PC-3 (cell line): ENCODE results near the gene KDM2B. TPM values are rescaled to one million over a fixed set of nuclear protein-coding genes. Genes with fewer than 3 reads are reported as not detected.

Experiments used
- ATAC-seq: fragments of 200-7000 bp; cut with Tn5 transposase; 2 replicates; pipeline ENCODE4 v1.9.1; 2020; ENCODE audit warnings: mild to moderate bottlenecking, moderate library complexity
- BruUV-seq: library from RNA; stranded (reverse); fragments of 400-500 nt; replicated peaks from 2 replicates; lab custom pipeline; 2021; lab: Mats Ljungman, UMichigan
- CTCF ChIA-PET: fragments of 300-600 bp; sonication (Branson Sonifier 250); formaldehyde crosslinking; loops from one replicate; lab custom pipeline; 2022; ENCODE audit warnings: antibody characterized with exemption; lab: Charles Lee
- POLR2A ChIA-PET: fragments of 300-600 bp; sonication (Branson Sonifier 250); formaldehyde crosslinking; loops from one replicate; lab custom pipeline; 2022; ENCODE audit warnings: antibody characterized with exemption; ENCODE audit not compliant: unreplicated experiment; lab: Charles Lee
- DNase-seq: peaks from one replicate; pipeline ENCODE4 v3.0.0-alpha.2; 2015
- H2AFZ ChIP-seq: fragments of 300-600 bp; sonication (generic); 2 replicates; pipeline ENCODE4 v1.6.0; 2016; ENCODE audit warnings: antibody characterized with exemption, low read length
- H3F3A ChIP-seq: fragments of 300-600 bp; sonication (generic); one replicate; pipeline ENCODE4 v1.6.0; 2017; ENCODE audit warnings: antibody characterized with exemption, low read length, control low read depth, mild to moderate bottlenecking; ENCODE audit not compliant: unreplicated experiment
- H3K27ac ChIP-seq: fragments of 300-600 bp; sonication (generic); 2 replicates; pipeline ENCODE4 v1.5.1; 2016; ENCODE audit warnings: mild to moderate bottlenecking, low read length
- H3K27me3 ChIP-seq: fragments of 300-600 bp; sonication (generic); 2 replicates; pipeline ENCODE4 v1.6.1; 2016; ENCODE audit warnings: low read length, mixed read lengths
- H3K36me3 ChIP-seq: fragments of 300-600 bp; sonication (generic); 2 replicates; pipeline ENCODE4 v1.6.1; 2016; ENCODE audit warnings: low read depth, mixed run types, low read length, mixed read lengths
- H3K4me1 ChIP-seq: fragments of 300-600 bp; sonication (generic); 2 replicates; pipeline ENCODE4 v1.5.1; 2016; ENCODE audit warnings: low read length; ENCODE audit not compliant: insufficient read depth
- H3K4me2 ChIP-seq: fragments of 300-600 bp; sonication (generic); 2 replicates; pipeline ENCODE4 v1.6.0; 2016; ENCODE audit warnings: low read length
- H3K4me3 ChIP-seq: fragments of 300-600 bp; sonication (generic); 2 replicates; pipeline ENCODE4 v1.5.1; 2016; ENCODE audit warnings: mild to moderate bottlenecking, low read length, mixed read lengths
- H3K79me2 ChIP-seq: fragments of 300-600 bp; sonication (generic); 2 replicates; pipeline ENCODE4 v1.6.1; 2017; ENCODE audit warnings: low read length, mixed read lengths
- H3K9ac ChIP-seq: fragments of 300-600 bp; sonication (generic); 2 replicates; pipeline ENCODE4 v1.6.0; 2016; ENCODE audit warnings: mild to moderate bottlenecking, low read length
- H3K9me2 ChIP-seq: fragments of 300-600 bp; sonication (generic); replicated peaks from 2 replicates; pipeline ENCODE4 v1.6.1; 2016; ENCODE audit warnings: mixed run types, low read length, mixed read lengths
- H3K9me3 ChIP-seq: fragments of 300-600 bp; sonication (generic); 2 replicates; pipeline ENCODE4 v1.6.1; 2016; ENCODE audit warnings: low read length, mixed read lengths
- H4K20me1 ChIP-seq: fragments of 300-600 bp; sonication (generic); 2 replicates; pipeline ENCODE4 v1.6.1; 2016; ENCODE audit warnings: low read length, mixed read lengths
- EZH2 ChIP-seq: fragments of 300-600 bp; sonication (generic); IDR thresholded peaks from one replicate; pipeline ENCODE4 v1.6.1; 2017; ENCODE audit warnings: antibody characterized with exemption, mild to moderate bottlenecking, low read length; ENCODE audit not compliant: unreplicated experiment
- EZH2phosphoT487 ChIP-seq: fragments of 300-600 bp; sonication (generic); IDR thresholded peaks from 2 replicates; pipeline ENCODE4 v1.6.1; 2018; ENCODE audit warnings: mild to moderate bottlenecking, antibody characterized with exemption, low read length, borderline replicate concordance
- intact Hi-C: fragments of 100-400 bp; cut with micrococcal nuclease; formaldehyde crosslinking; loops from 2 replicates; pipeline ENCODE4 v1.9.0; 2023
- total RNA-seq: library from RNA; depleted of rRNA; stranded (reverse); fragments of >200 nt; gene quantifications from 2 replicates; pipeline ENCODE4 v1.2.3, GENCODE V29; 2014
- TF ChIP-seq, protein P1 (sequence below): fragments of 300-600 bp; sonication (generic); conservative IDR thresholded peaks from 2 replicates; pipeline ENCODE4 v1.5.1; 2017; ENCODE audit warnings: antibody characterized with exemption, low read depth, mild to moderate bottlenecking, low read length

Gene KDM2B
- total RNA-seq, 1 experiment from 2014 or later: 52.5 TPM

DNA sequence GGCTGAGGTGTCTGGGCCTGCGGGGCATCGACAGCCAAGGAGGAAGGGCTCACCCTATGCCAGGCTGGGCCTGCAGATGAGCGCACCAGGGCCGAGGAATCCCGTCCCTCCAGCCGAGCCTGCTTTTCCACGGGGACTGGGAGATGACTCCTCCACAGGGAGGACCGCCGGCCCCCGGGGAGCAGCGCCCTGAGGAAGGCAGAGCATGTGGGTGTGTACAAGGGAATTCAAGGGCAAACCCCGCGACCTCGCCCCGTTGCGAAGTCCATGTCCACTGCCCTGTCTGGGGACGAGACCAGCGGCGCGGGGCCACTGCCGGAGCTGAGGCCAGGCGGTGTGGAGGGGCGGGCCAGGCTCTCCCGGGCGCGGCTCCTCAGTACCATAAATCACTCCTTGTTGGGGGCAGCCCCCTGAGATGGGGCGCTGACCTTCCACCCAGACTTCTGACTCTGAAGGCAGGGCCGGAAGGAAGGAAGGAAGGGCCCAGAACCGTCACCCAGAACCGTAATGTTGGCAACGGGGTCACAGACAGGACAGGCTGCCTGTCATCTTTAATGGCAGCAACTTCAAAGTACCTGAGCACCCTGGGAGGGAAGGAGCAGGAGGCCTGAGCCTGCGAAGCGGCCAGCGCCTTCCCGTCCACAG lies 128.4 kb downstream of the KDM2B start:
- no peaks in the 10 kb centered on the region for H3K4me1 ChIP-seq
- no peaks in the 10 kb centered on the region for H3K27me3 ChIP-seq
- H3K36me3 ChIP-seq: peaks cover 7% of the 10 kb centered on the region; the same call in 1 of the 2 replicates
- no peaks in the 10 kb centered on the region for H4K20me1 ChIP-seq
- H3F3A ChIP-seq: no peaks in the 10 kb centered on the region
- ChIA-PET POLR2A (no interaction called here), CTCF (no interaction called here)
- DNase-seq (no peak), ATAC-seq (no peak)
- H3K79me2 ChIP-seq: peaks cover 45% of the 10 kb centered on the region
- no peak overlapping the region for H2AFZ ChIP-seq
- intact Hi-C loops: no loop called here
- H3K27ac ChIP-seq: no peak overlapping the region
- H3K4me3 ChIP-seq: no peak overlapping the region
- BruUV-seq: no TSS peak
- no peak for TF ChIP-seq EZH2phosphoT487
- no peak overlapping the region for H3K9ac ChIP-seq
- no peak overlapping the region for H3K4me2 ChIP-seq
- H3K9me3 ChIP-seq: no peaks in the 10 kb centered on the region
- H3K9me2 ChIP-seq: no peaks in the 10 kb centered on the region

DNA sequence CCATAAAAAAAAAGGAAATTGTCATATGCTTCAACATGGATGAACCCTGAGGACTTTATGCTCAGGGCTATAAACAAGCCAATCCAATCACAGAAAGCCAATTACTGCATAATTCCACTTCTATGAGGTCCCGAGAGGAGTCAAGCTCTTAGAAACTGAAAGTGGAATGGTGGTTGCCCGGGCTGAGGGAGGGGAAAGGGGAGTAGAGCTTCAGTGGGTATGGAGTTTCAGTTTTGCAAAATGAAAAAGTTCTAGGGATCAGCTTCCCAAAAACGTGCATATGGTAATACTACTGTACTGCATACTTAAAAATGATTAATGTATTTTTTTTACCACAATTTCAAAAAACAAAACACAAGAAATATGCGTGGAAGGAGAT lies 128.9 kb downstream of the KDM2B start:
- no peak overlapping the region for H3K9ac ChIP-seq
- no TSS peak for BruUV-seq
- H3K27ac ChIP-seq: no peak overlapping the region
- TF ChIP-seq, protein P1, sequence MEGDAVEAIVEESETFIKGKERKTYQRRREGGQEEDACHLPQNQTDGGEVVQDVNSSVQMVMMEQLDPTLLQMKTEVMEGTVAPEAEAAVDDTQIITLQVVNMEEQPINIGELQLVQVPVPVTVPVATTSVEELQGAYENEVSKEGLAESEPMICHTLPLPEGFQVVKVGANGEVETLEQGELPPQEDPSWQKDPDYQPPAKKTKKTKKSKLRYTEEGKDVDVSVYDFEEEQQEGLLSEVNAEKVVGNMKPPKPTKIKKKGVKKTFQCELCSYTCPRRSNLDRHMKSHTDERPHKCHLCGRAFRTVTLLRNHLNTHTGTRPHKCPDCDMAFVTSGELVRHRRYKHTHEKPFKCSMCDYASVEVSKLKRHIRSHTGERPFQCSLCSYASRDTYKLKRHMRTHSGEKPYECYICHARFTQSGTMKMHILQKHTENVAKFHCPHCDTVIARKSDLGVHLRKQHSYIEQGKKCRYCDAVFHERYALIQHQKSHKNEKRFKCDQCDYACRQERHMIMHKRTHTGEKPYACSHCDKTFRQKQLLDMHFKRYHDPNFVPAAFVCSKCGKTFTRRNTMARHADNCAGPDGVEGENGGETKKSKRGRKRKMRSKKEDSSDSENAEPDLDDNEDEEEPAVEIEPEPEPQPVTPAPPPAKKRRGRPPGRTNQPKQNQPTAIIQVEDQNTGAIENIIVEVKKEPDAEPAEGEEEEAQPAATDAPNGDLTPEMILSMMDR: no peak
- TF ChIP-seq EZH2phosphoT487 (no peak), EZH2 (no peak)
- POLR2A ChIA-PET: no interaction called here
- no peak overlapping the region for H3K4me3 ChIP-seq
- H3K4me2 ChIP-seq: no peak overlapping the region
- no peaks in the 10 kb centered on the region for H4K20me1 ChIP-seq
- CTCF ChIA-PET: no interaction called here
- H3K9me2 ChIP-seq: no peaks in the 10 kb centered on the region
- peaks cover 7% of the 10 kb centered on the region; the same call in 1 of the 2 replicates for H3K36me3 ChIP-seq
- no peaks in the 10 kb centered on the region for H3F3A ChIP-seq
- DNase-seq: no peak
- H3K79me2 ChIP-seq: peaks cover 40% of the 10 kb centered on the region
- H2AFZ ChIP-seq: no peak overlapping the region
- H3K4me1 ChIP-seq: no peaks in the 10 kb centered on the region
- intact Hi-C loops: no loop called here
- H3K27me3 ChIP-seq: no peaks in the 10 kb centered on the region
- no peaks in the 10 kb centered on the region for H3K9me3 ChIP-seq
- no peak for ATAC-seq

GRCh38 chr12:121448771-121449315 lies 132.0 kb downstream of the KDM2B start:
- H4K20me1 ChIP-seq: no peaks in the 10 kb centered on the region
- intact Hi-C loops: no loop called here
- ATAC-seq (no peak), DNase-seq (no peak)
- no peaks in the 10 kb centered on the region for H3K4me1 ChIP-seq
- no peak overlapping the region for H3K9ac ChIP-seq
- H3K27ac ChIP-seq: no peak overlapping the region
- H3K4me3 ChIP-seq: no peak overlapping the region
- peaks cover 8% of the 10 kb centered on the region; the same call in 1 of the 2 replicates for H3K79me2 ChIP-seq
- no peaks in the 10 kb centered on the region for H3K9me3 ChIP-seq
- POLR2A ChIA-PET: no interaction called here
- TF ChIP-seq, protein P1: no peak
- no peak for TF ChIP-seq EZH2phosphoT487
- TF ChIP-seq EZH2: no peak
- no peaks in the 10 kb centered on the region for H3K9me2 ChIP-seq
- no peak overlapping the region for H2AFZ ChIP-seq
- H3K36me3 ChIP-seq: peaks cover 7% of the 10 kb centered on the region; the same call in 1 of the 2 replicates
- BruUV-seq: no TSS peak
- H3K4me2 ChIP-seq: no peak overlapping the region
- CTCF ChIA-PET: interaction anchor here (0.6 kb wide), 1 partner anchor 15 kb away, joined by 4 read pairs; no protein-coding TSS in a partner anchor
- H3K27me3 ChIP-seq: no peaks in the 10 kb centered on the region
- no peaks in the 10 kb centered on the region for H3F3A ChIP-seq
